ENCODE measurements around the gene DNAH6.

DNA sequence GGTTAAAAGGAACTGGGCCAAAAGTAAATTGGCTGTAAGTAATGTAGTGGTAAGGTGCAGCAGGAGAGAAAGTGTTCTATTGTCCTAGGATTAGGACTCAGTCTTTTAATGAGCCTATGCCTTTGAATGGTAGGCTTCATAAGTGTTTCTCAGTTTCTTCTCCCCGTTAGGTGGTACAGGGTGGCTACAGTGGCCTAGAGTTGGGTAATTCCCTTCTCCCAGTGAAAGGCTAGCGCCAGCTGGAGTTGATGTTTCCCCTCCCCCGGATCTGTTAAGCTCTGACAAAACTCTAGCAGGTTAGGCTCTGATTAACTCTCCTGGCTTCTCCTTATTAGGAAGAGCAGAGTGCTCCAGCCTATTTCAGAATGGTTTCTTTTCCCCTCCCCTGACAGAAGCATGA lies 127.7 kb downstream of the DNAH6 start:
- no peak for TF ChIP-seq TCF12 (IDR thresholded peaks at IDR 0.05; ENCODE audit: low read depth, low read length)
- TF ChIP-seq IKZF1 (conservative IDR thresholded peaks at IDR 0.05), result no peak
- TF ChIP-seq GABPA (IDR thresholded peaks at IDR 0.05; ENCODE audit: low read depth), result no peak

Data from GM12878 (cell line).